ENCODE measurements around the gene RASSF3.

DNA sequence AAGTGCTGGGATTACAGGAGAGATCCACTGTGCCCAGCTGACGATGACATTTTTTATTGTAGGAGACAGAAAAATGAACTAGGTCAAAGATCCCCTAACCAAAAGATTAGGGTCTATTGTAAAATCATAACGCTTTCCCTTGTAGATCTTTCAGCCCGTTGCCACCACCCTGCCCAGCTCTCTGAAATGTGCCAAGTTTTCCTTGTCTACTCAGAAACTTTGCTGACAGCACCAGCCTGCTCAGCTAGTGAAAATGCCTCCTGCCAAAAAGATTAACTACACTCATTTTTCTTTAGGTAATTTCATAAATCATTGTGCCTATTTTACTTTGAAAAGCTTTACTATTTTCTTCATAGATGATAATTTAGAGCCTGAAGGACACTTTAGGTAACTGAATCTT is 28.2 kb upstream of the RASSF3 start:
- TF ChIP-seq, protein P1, sequence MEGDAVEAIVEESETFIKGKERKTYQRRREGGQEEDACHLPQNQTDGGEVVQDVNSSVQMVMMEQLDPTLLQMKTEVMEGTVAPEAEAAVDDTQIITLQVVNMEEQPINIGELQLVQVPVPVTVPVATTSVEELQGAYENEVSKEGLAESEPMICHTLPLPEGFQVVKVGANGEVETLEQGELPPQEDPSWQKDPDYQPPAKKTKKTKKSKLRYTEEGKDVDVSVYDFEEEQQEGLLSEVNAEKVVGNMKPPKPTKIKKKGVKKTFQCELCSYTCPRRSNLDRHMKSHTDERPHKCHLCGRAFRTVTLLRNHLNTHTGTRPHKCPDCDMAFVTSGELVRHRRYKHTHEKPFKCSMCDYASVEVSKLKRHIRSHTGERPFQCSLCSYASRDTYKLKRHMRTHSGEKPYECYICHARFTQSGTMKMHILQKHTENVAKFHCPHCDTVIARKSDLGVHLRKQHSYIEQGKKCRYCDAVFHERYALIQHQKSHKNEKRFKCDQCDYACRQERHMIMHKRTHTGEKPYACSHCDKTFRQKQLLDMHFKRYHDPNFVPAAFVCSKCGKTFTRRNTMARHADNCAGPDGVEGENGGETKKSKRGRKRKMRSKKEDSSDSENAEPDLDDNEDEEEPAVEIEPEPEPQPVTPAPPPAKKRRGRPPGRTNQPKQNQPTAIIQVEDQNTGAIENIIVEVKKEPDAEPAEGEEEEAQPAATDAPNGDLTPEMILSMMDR (IDR thresholded peaks at IDR 0.05) = no peak
- no peak for TF ChIP-seq POLR2A (IDR thresholded peaks at IDR 0.05)
- TF ChIP-seq EP300 (IDR thresholded peaks at IDR 0.05) = no peak
